ENCODE data around the gene GPX7.

Gene GPX7

DNA sequence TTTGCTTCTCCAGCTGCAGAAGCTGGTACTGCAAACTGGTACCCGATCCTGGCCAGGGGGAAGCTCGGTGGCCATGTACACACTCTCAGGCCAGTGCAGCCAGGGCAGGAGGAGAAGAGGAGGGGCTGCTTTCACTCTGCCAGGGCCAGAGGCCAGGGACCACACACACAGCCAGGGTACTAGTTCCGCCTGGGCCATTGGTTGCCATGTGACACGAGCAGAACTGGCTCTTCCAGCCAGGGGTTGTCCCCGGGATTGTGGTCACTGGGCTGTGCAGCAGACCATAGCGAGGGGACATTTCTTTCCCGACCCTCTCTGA, 27.1 kb downstream of the GPX7 start:
- no peak overlapping the region for H3K27ac ChIP-seq
- TF ChIP-seq, protein P1, sequence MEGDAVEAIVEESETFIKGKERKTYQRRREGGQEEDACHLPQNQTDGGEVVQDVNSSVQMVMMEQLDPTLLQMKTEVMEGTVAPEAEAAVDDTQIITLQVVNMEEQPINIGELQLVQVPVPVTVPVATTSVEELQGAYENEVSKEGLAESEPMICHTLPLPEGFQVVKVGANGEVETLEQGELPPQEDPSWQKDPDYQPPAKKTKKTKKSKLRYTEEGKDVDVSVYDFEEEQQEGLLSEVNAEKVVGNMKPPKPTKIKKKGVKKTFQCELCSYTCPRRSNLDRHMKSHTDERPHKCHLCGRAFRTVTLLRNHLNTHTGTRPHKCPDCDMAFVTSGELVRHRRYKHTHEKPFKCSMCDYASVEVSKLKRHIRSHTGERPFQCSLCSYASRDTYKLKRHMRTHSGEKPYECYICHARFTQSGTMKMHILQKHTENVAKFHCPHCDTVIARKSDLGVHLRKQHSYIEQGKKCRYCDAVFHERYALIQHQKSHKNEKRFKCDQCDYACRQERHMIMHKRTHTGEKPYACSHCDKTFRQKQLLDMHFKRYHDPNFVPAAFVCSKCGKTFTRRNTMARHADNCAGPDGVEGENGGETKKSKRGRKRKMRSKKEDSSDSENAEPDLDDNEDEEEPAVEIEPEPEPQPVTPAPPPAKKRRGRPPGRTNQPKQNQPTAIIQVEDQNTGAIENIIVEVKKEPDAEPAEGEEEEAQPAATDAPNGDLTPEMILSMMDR (conservative IDR thresholded peaks at IDR 0.05) = no peak
- no peak for TF ChIP-seq ZFX (IDR thresholded peaks at IDR 0.05)

DNA sequence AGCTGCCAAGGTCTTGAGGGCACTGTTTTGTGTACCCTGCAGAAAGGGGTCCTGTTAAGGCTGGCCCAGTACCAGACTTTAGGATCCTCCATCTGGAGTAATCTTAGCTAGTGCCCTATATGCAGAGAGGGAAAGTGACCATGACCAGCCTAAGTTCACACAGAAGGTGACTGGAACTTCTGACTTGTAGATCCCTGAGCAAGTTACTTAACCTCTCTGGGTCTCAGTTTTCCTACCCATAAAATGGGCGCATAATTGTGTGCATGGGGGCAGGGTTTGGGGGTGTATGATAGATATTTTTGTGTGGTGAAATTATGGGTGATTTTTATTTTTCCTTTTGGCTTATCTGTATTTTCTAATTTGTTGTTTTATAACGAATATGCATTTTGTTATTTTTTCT, 27.5 kb downstream of the GPX7 start:
- TF ChIP-seq, protein P1 (conservative IDR thresholded peaks at IDR 0.05) = no peak
- no peak for TF ChIP-seq ZFX (IDR thresholded peaks at IDR 0.05)
- H3K27ac ChIP-seq = no peak overlapping the region

DNA sequence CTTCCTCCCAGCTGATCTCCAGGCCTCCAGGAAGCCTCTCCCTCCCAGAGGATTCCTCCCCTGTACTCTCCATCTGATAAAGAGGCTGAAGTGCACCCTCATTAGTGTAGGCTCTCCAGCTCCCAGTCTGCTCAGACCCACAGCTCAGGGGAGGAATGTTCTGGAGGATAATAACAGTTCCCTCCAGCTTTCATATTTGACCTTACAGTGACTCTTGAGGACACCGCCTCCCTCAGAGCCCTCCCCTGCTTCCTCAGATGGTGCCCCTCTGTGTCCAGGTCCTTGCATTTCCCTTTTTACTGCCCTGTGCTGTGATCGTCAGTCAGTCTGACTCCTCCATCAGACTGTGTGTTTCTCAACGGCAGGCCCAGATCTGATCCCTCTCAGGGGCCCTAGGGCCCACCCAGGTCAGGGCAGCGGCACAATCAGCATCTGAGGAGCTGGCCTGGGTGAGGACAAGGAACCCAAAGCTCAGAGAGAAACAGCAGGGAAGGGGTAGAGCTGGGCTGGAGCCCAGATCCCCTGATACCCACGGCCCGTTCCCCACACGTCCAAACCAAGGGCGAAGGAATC, 29.7 kb downstream of the GPX7 start:
- no peak for TF ChIP-seq ZFX (IDR thresholded peaks at IDR 0.05)
- TF ChIP-seq, protein P1 (conservative IDR thresholded peaks at IDR 0.05) = no peak
- no peak overlapping the region for H3K27ac ChIP-seq

DNA sequence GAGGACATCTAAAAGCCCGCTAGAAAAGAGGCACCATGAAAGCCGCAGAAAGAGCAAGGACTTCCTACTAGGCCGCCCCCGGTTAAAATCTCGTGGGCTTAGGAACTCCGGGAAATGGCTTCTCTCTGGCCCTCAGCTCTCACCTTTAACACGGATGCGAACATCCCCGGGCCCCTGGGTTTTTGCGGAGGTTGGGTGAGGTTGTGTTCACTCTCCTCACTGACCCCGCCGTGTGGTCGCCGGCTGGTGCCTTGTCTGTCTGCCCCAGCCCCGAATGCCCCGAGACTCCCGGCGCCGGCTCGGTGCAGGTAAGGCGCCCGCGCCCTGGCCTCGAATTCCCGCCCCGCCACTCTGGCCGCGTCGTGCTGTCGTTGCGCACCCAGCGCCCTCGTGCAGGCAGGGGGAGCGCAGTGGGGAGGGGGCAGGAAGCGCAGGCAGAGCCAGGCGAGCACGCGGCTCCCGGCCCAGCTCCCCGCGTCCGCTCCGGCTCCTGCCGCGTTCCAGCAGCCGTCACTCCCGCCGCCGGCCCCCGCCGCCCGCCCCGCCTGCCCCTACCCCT, 30.6 kb downstream of the GPX7 start, which contains the start of gene SHISAL2A:
TSS of gene SHISAL2A (plus strand) at position 437 of the 559 bp plus-strand sequence. CDS start 326 bp downstream, outside the sequence.
- no peak within 1 kb of the TSS for H3K27ac ChIP-seq
- no peak for TF ChIP-seq ZFX (IDR thresholded peaks at IDR 0.05)
- TF ChIP-seq, protein P1 (conservative IDR thresholded peaks at IDR 0.05) = no peak

DNA sequence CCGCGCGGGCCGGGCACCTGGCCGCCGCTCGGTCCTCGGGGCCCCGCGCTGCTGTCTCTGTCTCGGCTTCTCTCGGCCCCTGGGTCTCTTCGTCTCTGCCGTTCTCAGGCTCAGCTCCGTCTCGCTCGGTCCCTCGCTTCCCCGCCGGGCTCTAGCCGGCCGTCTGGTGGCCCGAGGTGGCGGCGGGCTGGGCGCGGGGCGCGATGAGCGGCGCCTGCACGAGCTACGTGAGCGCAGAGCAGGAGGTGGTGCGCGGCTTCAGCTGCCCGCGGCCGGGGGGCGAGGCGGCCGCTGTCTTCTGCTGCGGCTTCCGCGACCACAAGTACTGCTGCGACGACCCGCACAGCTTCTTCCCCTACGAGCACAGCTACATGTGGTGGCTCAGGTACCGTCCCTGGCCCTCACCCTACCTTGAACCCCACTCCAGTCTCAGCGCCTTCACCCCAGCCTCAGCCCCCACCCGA, 31.2 kb downstream of the GPX7 start:
- no peak overlapping the region for H3K27ac ChIP-seq
- TF ChIP-seq, protein P1 (conservative IDR thresholded peaks at IDR 0.05) = no peak
- no peak for TF ChIP-seq ZFX (IDR thresholded peaks at IDR 0.05)

DNA sequence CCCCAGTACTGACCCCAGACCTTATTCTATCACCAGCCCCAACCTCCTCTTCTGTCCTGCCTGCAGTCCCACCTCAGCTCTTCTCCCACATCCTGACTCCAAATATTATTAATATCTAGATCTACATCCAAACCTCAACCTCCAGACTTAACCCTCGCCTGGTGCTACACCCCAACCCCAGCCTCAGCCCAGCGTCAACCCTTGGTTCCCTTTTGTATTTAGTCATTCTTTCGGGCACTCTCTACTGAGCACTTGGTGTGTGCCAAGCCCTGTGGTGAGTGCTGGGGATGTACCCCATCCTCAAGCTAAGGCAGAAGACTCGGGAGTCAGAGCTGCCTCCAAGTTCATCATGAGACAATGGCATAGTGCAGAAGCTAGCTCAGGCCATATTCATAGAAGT, 31.9 kb downstream of the GPX7 start:
- H3K27ac ChIP-seq = no peak overlapping the region
- TF ChIP-seq, protein P1 (conservative IDR thresholded peaks at IDR 0.05) = no peak
- TF ChIP-seq ZFX (IDR thresholded peaks at IDR 0.05) = no peak

DNA sequence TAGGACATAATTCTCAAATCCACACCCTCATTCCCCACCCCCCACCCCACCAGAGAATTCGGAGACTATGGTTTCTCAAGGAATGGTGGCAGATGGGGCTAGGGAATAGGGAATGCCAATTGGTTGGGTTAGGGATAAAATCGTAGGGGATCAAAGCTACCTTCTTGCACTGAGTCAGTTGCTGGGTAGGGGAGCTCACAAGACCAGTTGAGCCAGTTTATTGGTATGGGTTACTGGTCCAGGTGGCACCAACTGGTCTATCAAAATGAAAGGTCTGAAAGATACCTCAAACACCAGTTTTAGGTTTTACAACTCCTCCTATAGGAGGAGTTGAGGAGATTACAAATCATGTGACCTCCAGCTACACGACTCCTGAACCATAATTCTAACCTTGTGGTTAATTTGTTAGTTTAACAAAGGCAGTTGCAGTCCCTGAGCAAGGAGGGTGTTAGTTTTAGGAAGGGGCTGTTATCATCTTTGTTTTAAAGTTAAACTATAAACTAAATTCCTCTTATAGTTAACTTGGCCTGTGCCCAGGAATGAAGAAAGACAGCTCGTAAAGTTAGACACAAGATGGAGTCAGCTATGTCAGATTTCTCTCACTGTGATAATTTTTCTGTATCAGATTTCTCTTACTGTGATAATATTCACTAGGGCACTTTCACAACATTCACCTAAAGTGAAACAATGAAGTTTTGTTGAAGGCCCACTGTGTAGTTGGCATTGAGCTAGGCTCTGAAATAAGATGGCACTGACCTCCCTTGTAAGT, 33.3 kb downstream of the GPX7 start:
- H3K27ac ChIP-seq = no peak overlapping the region
- TF ChIP-seq, protein P1 (conservative IDR thresholded peaks at IDR 0.05) = no peak
- no peak for TF ChIP-seq ZFX (IDR thresholded peaks at IDR 0.05)
